Mesothelial cell of epicardium (in vitro differentiated cells): Measurements from ENCODE around the gene LYRM9. TPM values are rescaled to one million over a fixed set of nuclear protein-coding genes. Genes with fewer than 3 reads are reported as not detected.

Experiments used
- DNase-seq, 2 experiments: peaks; one replicate each; pipeline ENCODE4 v3.0.0; 2021; ENCODE audit warnings: low spot score in 2 of 2; ENCODE audit not compliant: unreplicated experiment in 2 of 2
- H3K27ac Mint-ChIP-seq: 2 replicates; pipeline ENCODE4 v1.8.0; 2021; ENCODE audit warnings: mixed read lengths
- H3K27me3 Mint-ChIP-seq: 2 replicates; pipeline ENCODE4 v1.8.0; 2021; ENCODE audit warnings: low read depth, mixed read lengths
- H3K36me3 Mint-ChIP-seq: 2 replicates; pipeline ENCODE4 v1.8.0; 2021; ENCODE audit warnings: mixed read lengths
- H3K4me1 Mint-ChIP-seq: 2 replicates; pipeline ENCODE4 v1.8.0; 2021; ENCODE audit warnings: mixed read lengths
- H3K4me3 Mint-ChIP-seq: 2 replicates; pipeline ENCODE4 v1.8.0; 2021; ENCODE audit warnings: mild to moderate bottlenecking, moderate library complexity, mixed read lengths
- H3K9me3 Mint-ChIP-seq: 2 replicates; pipeline ENCODE4 v1.8.0; 2021; ENCODE audit warnings: mixed read lengths
- CTCF ChIP-seq: fragments of 200-600 bp; sonication (generic); IDR thresholded peaks from one replicate; pipeline ENCODE4 v1.5.0; 2021; ENCODE audit warnings: antibody characterized with exemption; ENCODE audit not compliant: unreplicated experiment
- total RNA-seq: library from RNA; stranded (reverse); gene quantifications from 3 replicates; pipeline ENCODE4 v1.2.1, GENCODE V29; 2021

LYRM9 gene
- total RNA-seq, 1 donor from 2014 or later = 26.6 TPM

GRCh38 chr17:27879987-27880608 is 13.1 kb downstream of the LYRM9 start:
- Mint-ChIP-seq H3K27me3 (no peaks in the 10 kb centered on the region), H3K27ac (no peak overlapping the region)

GRCh38 chr17:27878776-27879562 is 14.2 kb downstream of the LYRM9 start:
- H3K9me3 Mint-ChIP-seq = no peaks in the 10 kb centered on the region
- DNase-seq = no peak
- TF ChIP-seq CTCF = no peak
- no peak overlapping the region for H3K27ac Mint-ChIP-seq
- H3K27me3 Mint-ChIP-seq = no peaks in the 10 kb centered on the region
- H3K36me3 Mint-ChIP-seq = peaks cover 10% of the 10 kb centered on the region
- peaks cover 8% of the 10 kb centered on the region for H3K4me1 Mint-ChIP-seq
- no peak overlapping the region for H3K4me3 Mint-ChIP-seq

More at GRCh38 chr17:27879987-27880608, 13.1 kb downstream of the LYRM9 start:
- Mint-ChIP-seq H3K4me1 (peaks cover 8% of the 10 kb centered on the region), H3K4me3 (no peak overlapping the region), H3K9me3 (no peaks in the 10 kb centered on the region), H3K36me3 (peaks cover 8% of the 10 kb centered on the region)
- DNase-seq = peak in 1 of 2 experiments; percentile 73
- TF ChIP-seq CTCF = peak; percentile 34

- H3K9me3 Mint-ChIP-seq = peaks cover 6% of the 10 kb centered on the region
- no peaks in the 10 kb centered on the region for H3K27me3 Mint-ChIP-seq
- DNase-seq = no peak
- peaks cover 16% of the 10 kb centered on the region for H3K36me3 Mint-ChIP-seq
- H3K27ac Mint-ChIP-seq = no peak overlapping the region
- H3K4me1 Mint-ChIP-seq = no peaks in the 10 kb centered on the region
- no peak overlapping the region for H3K4me3 Mint-ChIP-seq
- no peak for TF ChIP-seq CTCF
Measured at GRCh38 chr17:27873746-27874145, 19.4 kb downstream of the LYRM9 start.

GRCh38 chr17:27873211-27873610 is 20.0 kb downstream of the LYRM9 start:
- H3K27ac Mint-ChIP-seq = no peak overlapping the region
- no peak for TF ChIP-seq CTCF
- no peaks in the 10 kb centered on the region for H3K4me1 Mint-ChIP-seq
- no peak overlapping the region for H3K4me3 Mint-ChIP-seq
- no peak for DNase-seq
- H3K27me3 Mint-ChIP-seq = no peaks in the 10 kb centered on the region
- peaks cover 13% of the 10 kb centered on the region for H3K36me3 Mint-ChIP-seq
- peaks cover 6% of the 10 kb centered on the region for H3K9me3 Mint-ChIP-seq

- peaks cover 13% of the 10 kb centered on the region for H3K36me3 Mint-ChIP-seq
- DNase-seq = no peak
- no peaks in the 10 kb centered on the region for H3K4me1 Mint-ChIP-seq
- TF ChIP-seq CTCF = no peak
- H3K4me3 Mint-ChIP-seq = no peak overlapping the region
- peaks cover 6% of the 10 kb centered on the region for H3K9me3 Mint-ChIP-seq
- no peak overlapping the region for H3K27ac Mint-ChIP-seq
- H3K27me3 Mint-ChIP-seq = no peaks in the 10 kb centered on the region
Measured at GRCh38 chr17:27872776-27873175, 20.4 kb downstream of the LYRM9 start.
